Activated naive CD8-positive, alpha-beta T cell (primary cell): ENCODE results near the gene LRRC51.
"Not testable (repeated sequence)": the region's sequence is repeated elsewhere in the genome, so short reads cannot be mapped to it uniquely, and the experiment has no call there.

ENCODE experiments used
- H3K27ac Mint-ChIP-seq: one replicate; pipeline ENCODE4 v1.8.0; 2021; ENCODE audit warnings: mixed read lengths
- H3K27me3 Mint-ChIP-seq: one replicate; pipeline ENCODE4 v1.8.0; 2021; ENCODE audit warnings: mixed read lengths
- H3K36me3 Mint-ChIP-seq: one replicate; pipeline ENCODE4 v1.8.0; 2021; ENCODE audit warnings: mixed read lengths
- H3K4me1 Mint-ChIP-seq: one replicate; pipeline ENCODE4 v1.8.0; 2021; ENCODE audit warnings: low read depth, mixed read lengths
- H3K4me3 Mint-ChIP-seq: one replicate; pipeline ENCODE4 v1.8.0; 2021; ENCODE audit warnings: mild to moderate bottlenecking, mixed read lengths
- H3K9me3 Mint-ChIP-seq: one replicate; pipeline ENCODE4 v1.8.0; 2021; ENCODE audit warnings: low read depth, mixed read lengths

Gene LRRC51

DNA sequence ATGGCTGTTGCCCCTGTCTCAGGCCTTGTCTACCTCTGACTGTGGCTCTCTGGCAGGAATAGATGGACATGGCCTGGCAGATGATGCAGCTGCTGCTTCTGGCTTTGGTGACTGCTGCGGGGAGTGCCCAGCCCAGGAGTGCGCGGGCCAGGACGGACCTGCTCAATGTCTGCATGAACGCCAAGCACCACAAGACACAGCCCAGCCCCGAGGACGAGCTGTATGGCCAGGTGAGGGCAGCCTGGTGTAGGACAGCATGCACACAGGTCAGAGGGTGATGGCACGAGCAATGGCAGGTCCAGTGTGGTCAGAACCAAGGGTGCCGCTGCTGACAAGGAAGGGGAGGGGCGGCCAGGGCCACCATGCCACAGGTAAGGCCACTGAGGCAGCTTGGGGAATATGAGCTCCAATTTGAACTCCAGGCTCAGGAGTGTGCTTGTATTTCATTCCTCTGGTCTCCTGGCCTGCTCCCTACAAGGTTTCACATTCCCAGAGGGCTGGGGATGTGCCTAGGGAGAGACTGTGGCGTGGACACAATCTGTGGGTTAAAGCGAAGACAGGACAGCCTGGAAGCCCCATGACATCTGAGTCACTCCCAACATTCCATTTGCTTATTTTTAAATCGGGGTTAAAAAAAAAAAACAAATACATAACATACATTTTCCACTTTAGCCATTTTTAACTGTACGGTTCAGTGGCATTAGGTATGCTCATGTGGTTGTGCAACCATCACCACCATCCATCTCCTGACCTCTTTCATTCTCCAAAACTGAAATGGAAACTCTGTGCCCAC, 55.4 kb downstream of the LRRC51 start:
- Mint-ChIP-seq H3K27ac (no peak overlapping the region), H3K4me3 (no peak overlapping the region), H3K4me1 (peaks cover 3% of the 10 kb centered on the region), H3K27me3 (peaks cover 5% of the 10 kb centered on the region), H3K9me3 (no peaks in the 10 kb centered on the region), H3K36me3 (no peaks in the 10 kb centered on the region)

DNA sequence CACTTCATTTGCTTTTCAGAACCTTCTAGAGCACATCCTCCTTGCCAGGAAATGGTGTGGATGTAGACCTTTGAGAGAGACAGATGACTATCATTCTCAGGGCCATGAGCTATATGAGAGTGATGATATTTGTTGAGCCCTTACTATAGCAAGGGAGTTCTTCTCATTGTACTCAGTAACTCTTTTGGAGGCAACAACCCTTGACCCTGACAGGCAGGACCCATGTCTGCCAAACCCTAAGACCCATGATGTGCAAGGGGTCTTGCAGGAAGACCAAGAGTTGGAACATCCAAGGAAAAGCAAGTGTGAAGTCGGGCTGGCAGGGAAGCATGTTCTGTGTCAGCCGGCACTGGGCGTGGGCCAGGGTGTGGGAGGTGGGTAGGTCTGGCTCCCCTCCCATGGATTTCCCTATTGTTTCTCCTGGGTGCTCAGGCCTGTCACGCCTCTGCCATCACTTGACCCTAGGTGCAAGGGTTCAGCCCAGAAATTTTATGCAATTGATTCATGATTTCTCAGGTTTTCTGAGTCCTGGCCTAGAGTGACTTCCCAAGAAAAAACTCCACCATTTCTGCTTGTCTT, 56.1 kb downstream of the LRRC51 start:
- Mint-ChIP-seq H3K36me3 (no peaks in the 10 kb centered on the region), H3K4me1 (peaks cover 7% of the 10 kb centered on the region), H3K9me3 (no peaks in the 10 kb centered on the region), H3K27ac (no peak overlapping the region), H3K27me3 (peaks cover 5% of the 10 kb centered on the region), H3K4me3 (no peak overlapping the region)

DNA sequence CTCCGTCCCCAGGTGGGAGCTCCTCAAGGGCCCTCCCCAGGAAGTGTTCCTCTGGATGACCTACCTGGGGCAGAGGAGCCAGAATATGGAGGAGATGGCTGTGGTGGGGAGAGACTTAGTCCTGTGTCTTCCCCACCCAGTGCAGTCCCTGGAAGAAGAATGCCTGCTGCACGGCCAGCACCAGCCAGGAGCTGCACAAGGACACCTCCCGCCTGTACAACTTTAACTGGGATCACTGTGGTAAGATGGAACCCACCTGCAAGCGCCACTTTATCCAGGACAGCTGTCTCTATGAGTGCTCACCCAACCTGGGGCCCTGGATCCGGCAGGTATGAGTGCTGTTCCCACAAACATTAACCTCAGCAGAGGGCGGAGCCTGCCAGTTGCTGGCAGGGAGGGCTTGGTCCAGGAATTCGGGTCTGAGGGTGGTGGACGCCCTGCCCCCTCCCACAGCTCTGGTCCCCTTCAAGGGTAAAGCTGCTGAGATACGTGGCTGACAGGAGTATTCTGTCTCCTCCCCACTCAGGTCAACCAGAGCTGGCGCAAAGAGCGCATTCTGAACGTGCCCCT, 58.3 kb downstream of the LRRC51 start:
- Mint-ChIP-seq H3K27me3 (peaks cover 3% of the 10 kb centered on the region), H3K4me3 (no peak overlapping the region), H3K36me3 (no peaks in the 10 kb centered on the region), H3K4me1 (peaks cover 10% of the 10 kb centered on the region), H3K27ac (no peak overlapping the region), H3K9me3 (no peaks in the 10 kb centered on the region)

DNA sequence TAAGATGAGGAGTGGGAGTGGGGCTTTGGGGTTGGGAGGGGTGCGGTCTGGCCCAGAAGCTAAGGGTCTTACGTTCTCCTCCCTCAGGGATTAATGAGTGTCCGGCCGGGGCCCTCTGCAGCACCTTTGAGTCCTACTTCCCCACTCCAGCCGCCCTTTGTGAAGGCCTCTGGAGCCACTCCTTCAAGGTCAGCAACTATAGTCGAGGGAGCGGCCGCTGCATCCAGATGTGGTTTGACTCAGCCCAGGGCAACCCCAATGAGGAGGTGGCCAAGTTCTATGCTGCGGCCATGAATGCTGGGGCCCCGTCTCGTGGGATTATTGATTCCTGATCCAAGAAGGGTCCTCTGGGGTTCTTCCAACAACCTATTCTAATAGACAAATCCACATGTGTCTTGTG, 58.9 kb downstream of the LRRC51 start:
- Mint-ChIP-seq H3K4me3 (no peak overlapping the region), H3K9me3 (no peaks in the 10 kb centered on the region), H3K36me3 (no peaks in the 10 kb centered on the region), H3K4me1 (peaks cover 11% of the 10 kb centered on the region), H3K27me3 (peaks cover 3% of the 10 kb centered on the region), H3K27ac (no peak overlapping the region)

DNA sequence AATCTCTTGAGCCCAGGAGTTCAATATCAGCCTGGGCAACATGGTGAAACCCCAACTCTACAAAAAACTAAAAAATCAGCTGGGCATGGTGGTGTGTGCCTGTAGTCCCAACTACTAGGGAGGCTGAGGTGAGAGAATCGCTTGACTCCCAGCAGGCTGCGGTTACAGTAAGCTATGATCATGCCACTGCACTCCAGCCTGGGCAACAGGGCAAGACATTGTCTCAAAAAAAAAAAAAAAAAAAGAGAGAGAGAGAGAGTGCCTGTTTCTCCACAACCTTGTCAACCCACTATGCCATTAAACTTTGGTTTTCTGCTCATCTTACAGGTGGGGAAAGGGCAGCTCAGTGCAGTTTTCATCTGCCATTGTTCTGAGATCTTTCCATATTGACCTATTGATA, 60.0 kb downstream of the LRRC51 start:
- H3K36me3 Mint-ChIP-seq, result no peaks in the 10 kb centered on the region
- peaks cover 11% of the 10 kb centered on the region for H3K4me1 Mint-ChIP-seq
- H3K27ac Mint-ChIP-seq, result no peak overlapping the region
- H3K4me3 Mint-ChIP-seq, result no peak overlapping the region
- H3K27me3 Mint-ChIP-seq, result peaks cover 3% of the 10 kb centered on the region
- H3K9me3 Mint-ChIP-seq, result no peaks in the 10 kb centered on the region

DNA sequence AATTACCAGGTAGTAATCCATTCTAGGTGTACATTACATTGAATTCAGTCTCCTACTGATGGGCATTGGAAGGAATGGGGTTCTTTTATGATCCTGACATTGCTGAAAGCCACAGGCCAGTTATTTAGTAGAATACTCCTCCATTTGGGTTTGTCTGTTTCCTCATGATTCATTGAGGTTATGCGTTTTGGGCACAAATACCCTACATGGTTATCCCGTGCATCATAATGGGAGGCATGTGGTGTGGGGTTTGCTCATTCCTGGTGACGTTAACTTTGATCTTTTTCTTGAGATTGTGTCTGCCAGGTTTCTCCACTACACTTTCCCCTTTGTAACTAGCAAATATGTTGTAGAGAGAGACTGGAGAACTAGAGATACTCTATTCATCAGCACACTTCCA, 60.4 kb downstream of the LRRC51 start:
- no peaks in the 10 kb centered on the region for H3K9me3 Mint-ChIP-seq
- H3K4me1 Mint-ChIP-seq, result peaks cover 11% of the 10 kb centered on the region
- peaks cover 3% of the 10 kb centered on the region for H3K27me3 Mint-ChIP-seq
- H3K36me3 Mint-ChIP-seq, result no peaks in the 10 kb centered on the region
- no peak overlapping the region for H3K4me3 Mint-ChIP-seq
- H3K27ac Mint-ChIP-seq, result no peak overlapping the region

DNA sequence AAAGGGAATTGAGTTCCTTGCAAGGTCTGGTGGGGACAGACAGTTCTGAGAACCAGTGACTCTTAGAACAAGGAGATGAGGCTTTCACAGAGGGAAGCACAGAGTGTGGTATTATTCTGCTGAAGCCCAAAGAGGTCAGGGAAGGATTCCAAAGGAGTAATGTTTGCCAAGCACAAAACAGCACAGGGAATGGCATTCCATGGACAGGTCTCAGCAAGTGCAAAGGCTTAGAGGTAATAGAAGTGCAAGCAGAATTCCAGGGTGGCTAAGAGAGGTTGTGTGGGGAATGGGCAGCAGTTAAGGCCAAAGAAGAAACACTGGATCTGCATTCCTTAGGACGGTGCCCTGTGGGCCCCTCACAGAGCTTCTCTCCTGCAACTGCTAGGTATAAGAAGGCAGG, 61.4 kb downstream of the LRRC51 start:
- not testable (repeated sequence) for H3K27me3 Mint-ChIP-seq, H3K9me3 Mint-ChIP-seq, H3K4me3 Mint-ChIP-seq, H3K36me3 Mint-ChIP-seq, H3K27ac Mint-ChIP-seq
- H3K4me1 Mint-ChIP-seq, result peaks cover 11% of the 10 kb centered on the region

DNA sequence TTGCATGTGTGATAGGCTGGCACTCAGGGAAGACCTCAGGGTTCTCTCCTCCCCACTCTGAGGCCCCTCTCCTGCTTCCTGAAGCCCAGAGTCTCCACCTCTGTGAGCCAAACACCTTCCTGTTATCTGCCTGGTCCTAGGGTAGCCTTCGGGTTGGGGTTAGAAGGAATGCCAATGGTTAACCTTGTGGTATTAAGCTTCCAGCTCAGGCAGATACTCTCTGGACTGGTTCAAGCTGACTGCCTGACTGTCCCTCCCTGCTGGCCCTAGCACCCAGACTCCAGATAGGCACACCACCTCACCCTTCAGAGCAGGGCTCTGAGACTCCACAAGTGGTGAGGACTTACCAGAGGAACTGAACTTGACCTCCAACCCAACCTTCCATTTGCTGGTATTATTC, 61.9 kb downstream of the LRRC51 start:
- not testable (repeated sequence) for H3K27me3 Mint-ChIP-seq, H3K4me3 Mint-ChIP-seq, H3K27ac Mint-ChIP-seq, H3K36me3 Mint-ChIP-seq, H3K9me3 Mint-ChIP-seq
- H3K4me1 Mint-ChIP-seq, result peaks cover 11% of the 10 kb centered on the region

DNA sequence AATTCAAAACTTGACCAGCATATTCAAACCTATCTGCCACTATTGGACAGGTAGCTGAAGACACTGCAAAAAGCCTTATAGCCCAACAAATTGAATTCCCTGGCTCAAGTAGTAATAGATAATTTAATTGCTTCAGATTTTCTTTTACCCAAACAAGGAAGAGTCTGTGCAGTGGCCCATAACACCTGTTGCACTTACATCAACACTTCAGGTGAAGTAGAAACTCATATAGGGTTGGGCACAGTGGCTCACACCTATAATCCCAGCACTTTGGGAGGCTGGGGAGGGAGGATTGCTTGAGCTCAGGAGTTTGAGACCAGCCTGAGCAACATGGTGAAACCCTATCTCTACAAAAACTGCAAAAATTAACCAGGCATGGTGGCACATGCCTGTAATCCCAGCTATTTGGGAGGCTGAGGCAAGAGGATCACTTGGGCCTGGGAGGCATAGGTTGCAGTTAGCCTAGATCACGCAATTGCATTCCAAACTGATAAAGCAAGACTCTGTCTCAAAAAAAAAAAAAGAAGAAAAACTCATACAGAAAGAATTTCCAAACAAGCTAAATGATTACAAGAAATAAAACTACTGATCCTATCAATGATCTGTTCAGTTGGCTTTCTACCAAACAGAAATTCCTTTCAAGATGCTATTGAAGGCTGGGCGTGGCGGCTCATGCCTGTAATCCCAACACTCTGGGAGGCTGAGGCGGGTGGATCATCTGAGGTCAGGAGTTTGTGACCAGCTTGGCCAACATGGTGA, 64.3 kb downstream of the LRRC51 start:
- Mint-ChIP-seq H3K27me3 (no peaks in the 10 kb centered on the region), H3K9me3 (no peaks in the 10 kb centered on the region), H3K36me3 (no peaks in the 10 kb centered on the region), H3K4me3 (no peak overlapping the region), H3K27ac (no peak overlapping the region), H3K4me1 (peaks cover 11% of the 10 kb centered on the region)
